ENCODE data around the gene BPIFB1.

Gene BPIFB1

GRCh38 chr20:33282991-33283555, at the start of gene BPIFB1:
TSS of gene BPIFB1 (plus strand) at chr20:33283214. CDS start at chr20:33286074, 2,860 bp downstream.
- DNase-seq = no peak

DNA sequence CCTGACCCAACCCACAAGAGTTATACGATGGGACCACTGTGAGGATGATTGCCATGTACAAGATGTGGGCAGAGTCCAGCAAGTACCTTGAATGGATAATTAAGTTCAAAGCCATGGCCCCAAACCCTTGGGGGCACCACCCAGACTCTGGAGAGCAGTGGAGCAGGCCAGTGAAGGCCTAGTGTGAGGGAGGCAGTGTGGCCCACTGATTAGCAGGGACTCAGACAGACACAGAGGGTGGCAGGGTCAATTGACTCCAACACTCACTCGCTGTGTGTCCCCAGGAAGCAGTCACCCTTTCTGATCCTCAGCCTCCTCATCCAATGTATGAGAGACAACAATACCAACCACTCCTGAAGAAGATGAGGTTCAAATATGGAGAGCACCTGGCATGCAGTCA, 49.0 kb upstream of the BPIFB1 start:
- no peak for DNase-seq

DNA sequence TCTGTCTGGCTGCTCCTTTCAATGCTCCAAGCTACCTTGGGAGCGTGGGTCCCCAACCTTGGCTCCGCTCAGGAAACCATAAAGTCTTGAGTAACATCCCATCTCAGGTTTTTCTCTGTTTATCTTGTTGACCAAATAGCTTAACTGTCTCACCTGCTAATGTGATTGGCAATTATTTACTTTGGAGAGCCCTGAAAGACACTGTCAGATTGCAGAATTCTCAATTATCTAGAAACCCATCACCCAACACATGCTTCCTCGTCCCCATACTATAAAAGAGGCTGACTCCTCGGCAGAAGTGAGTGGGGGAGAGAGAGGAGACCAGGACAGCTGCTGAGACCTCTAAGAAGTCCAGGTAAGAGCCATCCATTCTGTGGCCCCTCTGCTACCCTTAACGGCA, 47.3 kb upstream of the BPIFB1 start, which contains the start of gene BPIFA1:
TSS of gene BPIFA1 (plus strand) at position 301 of the 400 bp plus-strand sequence. CDS start 1,716 bp downstream, outside the sequence.
- DNase-seq = no peak

GRCh38 chr20:33236351-33236750, 46.7 kb upstream of the BPIFB1 start:
- no peak for DNase-seq

GRCh38 chr20:33237989-33238388, 45.0 kb upstream of the BPIFB1 start:
- no peak for DNase-seq

DNA sequence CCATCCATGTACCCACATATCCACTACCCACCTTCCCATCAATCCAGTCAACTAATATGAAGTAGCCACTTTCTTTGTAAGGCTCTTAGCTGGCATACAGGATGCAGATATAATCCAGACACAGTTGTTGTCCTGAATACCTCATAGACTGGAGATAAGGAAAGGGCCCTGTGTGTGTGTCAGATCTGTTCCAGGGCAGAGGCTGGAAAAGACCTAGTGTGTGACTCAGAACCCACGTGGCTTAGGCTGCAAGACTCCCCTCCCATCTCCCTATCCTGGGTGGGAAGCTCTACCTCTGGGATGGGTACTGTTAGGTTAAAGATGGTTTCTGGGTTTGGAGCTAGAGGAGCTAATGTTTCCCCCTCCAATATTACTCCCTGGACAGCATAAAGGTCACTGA, 43.6 kb upstream of the BPIFB1 start:
- no peak for DNase-seq

- no peak for DNase-seq
Measured at GRCh38 chr20:33239979-33240736, 42.9 kb upstream of the BPIFB1 start.

- DNase-seq = no peak
Measured at GRCh38 chr20:33240923-33241322, 42.1 kb upstream of the BPIFB1 start.

DNA sequence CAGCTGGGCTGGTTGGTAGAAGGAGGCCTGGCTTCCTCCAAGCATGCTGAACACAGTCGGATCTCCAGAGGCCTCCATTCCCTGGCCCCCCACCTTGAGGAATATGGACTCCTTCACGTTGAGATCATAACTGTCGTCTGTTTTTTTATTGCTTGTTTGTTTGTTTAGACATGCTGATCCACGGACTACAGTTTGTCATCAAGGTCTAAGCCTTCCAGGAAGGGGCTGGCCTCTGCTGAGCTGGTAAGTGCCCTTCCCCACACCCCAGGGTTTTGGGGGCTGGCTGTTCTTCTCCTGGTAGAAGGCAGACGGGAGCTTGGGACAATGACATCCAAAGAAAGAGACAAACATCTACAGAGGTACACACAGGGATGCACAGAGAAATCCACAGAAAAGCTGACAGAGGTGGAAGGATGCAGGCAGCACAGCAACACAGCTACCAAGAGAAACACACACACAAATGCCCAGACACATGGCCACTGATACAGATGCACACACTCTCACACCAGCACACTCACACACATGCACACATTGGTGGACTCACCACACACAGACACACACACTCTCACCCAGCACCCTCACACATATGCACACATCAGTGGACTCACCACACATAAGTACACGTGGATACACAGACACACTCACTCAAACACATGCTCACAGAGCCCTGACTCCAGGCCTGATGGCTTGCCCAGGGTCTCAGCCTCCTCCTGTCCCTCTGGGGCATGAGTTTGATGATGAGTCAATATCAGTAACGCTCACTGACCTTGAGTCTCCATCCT, 40.5 kb upstream of the BPIFB1 start:
- DNase-seq = no peak

DNA sequence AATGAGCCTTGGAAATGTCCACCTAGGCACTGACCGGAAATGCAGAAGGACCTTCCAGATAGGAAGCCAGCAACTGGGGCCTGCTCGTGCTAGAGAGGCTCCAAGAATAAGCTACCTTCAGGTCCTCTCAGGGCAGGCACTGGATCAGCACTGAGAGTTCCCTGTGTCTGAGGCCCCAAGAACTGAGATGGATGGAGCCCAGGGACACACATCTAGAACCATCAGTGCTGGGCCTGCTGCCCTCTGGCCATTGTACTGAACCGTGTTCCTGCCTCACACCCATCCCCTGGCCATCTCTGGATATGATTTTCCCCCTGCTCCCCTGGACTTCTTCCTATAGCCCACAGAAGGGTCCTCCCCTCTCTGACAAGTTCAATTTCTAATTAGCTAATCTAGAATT, 36.9 kb upstream of the BPIFB1 start:
- DNase-seq = no peak

- DNase-seq = no peak
Measured at GRCh38 chr20:33249456-33249855, 33.6 kb upstream of the BPIFB1 start.

DNA sequence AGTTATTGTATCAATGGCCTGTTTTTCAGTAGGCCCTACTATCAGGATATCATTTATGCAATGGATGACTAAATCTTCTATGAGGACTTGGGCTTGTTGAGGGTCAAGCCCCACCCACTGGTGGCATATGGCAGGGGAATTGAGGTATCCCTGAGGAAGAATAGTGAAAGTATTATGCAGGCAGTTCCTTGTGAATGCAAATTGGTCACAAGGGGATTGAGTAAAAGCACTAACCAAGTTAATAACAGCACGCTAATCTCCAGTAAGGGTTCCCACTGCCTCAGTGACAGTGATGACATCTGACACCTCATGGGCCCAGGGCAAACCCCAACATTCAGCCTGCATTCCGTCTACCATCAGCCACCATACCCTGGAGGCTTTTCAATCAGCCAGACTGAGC, 32.3 kb upstream of the BPIFB1 start:
- no peak for DNase-seq

GRCh38 chr20:33251496-33251895, 31.5 kb upstream of the BPIFB1 start:
- DNase-seq = no peak

DNA sequence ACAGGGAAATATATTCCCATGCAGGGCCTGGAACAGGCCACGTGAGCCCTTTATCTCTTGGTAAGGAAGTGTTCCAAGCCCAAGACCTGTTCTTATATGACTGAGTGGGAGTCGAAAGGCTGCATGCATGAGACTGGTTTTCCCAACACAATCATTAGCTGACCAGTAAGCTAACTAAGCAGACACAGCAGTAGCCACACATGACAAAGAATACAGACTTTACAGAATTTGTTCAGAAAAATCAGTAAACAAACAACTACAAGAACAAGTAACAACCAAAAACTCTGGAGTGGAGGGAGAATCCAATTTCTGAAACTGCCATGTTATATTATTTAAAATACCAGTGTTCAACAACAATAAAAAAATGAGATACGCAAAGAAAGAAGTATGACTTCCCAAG, 30.6 kb upstream of the BPIFB1 start:
- no peak for DNase-seq

DNA sequence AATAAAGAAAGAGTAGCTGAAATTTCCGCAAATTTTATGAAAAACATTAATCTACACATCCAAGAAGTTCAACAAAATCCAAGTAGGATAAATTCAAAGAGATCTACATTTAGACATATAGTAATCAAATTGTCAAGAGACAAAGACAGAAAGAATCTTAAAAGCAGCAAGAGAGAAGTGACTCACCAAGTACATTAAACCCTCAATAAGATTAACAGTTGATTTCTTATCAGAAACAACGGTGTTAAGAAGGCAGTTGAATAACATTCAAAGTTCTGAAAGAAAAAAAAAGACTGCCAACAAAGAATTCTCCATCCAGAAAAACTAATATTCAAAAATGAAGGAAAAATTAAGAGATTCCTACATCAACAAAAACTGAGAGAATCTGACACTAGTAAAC, 28.0 kb upstream of the BPIFB1 start:
- no peak for DNase-seq

DNA sequence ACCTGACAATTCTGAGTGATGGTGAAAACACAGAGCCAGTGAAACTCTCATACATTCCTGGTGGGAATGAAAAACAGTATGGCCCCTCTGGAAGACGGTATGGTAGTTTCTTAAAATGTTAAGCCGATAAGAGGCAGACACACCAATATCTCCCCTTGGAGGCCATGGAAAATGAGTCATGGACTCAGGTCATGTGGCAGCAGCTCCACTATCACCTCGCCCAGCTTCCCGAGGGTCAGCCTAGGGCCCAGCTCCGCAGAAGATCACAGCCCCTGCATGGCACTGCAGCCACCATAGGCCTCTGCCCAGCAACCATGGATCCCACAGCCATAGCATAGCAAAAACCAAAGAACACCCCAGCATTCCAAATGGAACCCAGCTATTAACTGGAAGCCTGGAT, 25.8 kb upstream of the BPIFB1 start:
- no peak for DNase-seq

- DNase-seq = no peak
Measured at GRCh38 chr20:33259371-33259770, 23.6 kb upstream of the BPIFB1 start.

- DNase-seq = no peak
Measured at GRCh38 chr20:33261465-33261864, 21.5 kb upstream of the BPIFB1 start.

- peak; percentile 17 for DNase-seq
Measured at GRCh38 chr20:33262658-33263065, 20.4 kb upstream of the BPIFB1 start.

DNA sequence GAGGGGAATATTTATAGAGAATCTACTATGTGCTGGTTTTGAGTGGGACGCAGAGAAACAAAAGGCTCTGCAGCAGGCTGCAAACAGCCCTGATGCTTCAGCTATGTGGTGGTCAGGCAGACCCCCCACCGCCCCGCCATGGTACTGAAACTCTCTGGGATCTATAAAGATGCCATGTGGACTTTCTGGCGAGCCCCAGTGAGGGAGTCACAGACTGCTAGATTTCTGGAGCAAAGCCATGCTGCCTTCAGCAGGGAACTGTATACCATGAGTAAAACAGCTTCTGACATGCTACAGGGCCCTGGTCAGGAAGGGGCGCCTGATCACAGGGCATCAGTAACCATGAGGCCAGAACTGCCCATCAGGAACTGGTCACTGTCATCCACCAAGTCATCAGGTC, 19.2 kb upstream of the BPIFB1 start:
- DNase-seq = no peak

- DNase-seq = no peak
Measured at GRCh38 chr20:33267701-33268100, 15.3 kb upstream of the BPIFB1 start.

GRCh38 chr20:33272155-33272873, 10.7 kb upstream of the BPIFB1 start:
- DNase-seq = no peak

All from SHP77 treated with DMSO at 0.1 percent for 48 hours (cell line).